GM23338 (cell line): ENCODE measurements around the gene SAT1. TPM values are rescaled to one million over a fixed set of nuclear protein-coding genes. Genes with fewer than 3 reads are reported as not detected.

Experiments
- ATAC-seq: fragments of 200-7000 bp; cut with Tn5 transposase; 3 replicates; pipeline ENCODE4 v1.9.1; 2020
- DNase-seq: peaks from one replicate; pipeline ENCODE4 v3.0.0-alpha.2; 2015; ENCODE audit warnings: low spot score
- H2AFZ ChIP-seq: fragments of 200-600 bp; sonication (generic); 2 replicates; pipeline ENCODE4 v1.8.0; 2016; ENCODE audit warnings: antibody characterized with exemption, mild to moderate bottlenecking, moderate library complexity
- H3F3A ChIP-seq: fragments of 200-600 bp; sonication (generic); replicated peaks from 2 replicates; pipeline ENCODE4 v1.8.0; 2017; ENCODE audit warnings: antibody characterized with exemption, mixed run types, low read depth
- H3K27ac ChIP-seq: fragments of 200-600 bp; sonication (generic); 2 replicates; pipeline ENCODE4 v1.6.1; 2016; ENCODE audit warnings: low read depth
- H3K27me3 ChIP-seq: fragments of 200-600 bp; sonication (generic); 2 replicates; pipeline ENCODE4 v1.8.0; 2016; ENCODE audit warnings: mild to moderate bottlenecking, mixed run types, moderate library complexity; ENCODE audit not compliant: insufficient read depth
- H3K36me3 ChIP-seq: fragments of 200-600 bp; sonication (generic); 2 replicates; pipeline ENCODE4 v1.8.0; 2016; ENCODE audit warnings: mild to moderate bottlenecking; ENCODE audit not compliant: insufficient read depth
- H3K4me1 ChIP-seq: fragments of 200-600 bp; sonication (generic); 2 replicates; pipeline ENCODE4 v1.8.0; 2016; ENCODE audit warnings: mild to moderate bottlenecking, moderate library complexity; ENCODE audit not compliant: insufficient read depth
- H3K4me2 ChIP-seq: fragments of 200-600 bp; sonication (generic); 2 replicates; pipeline ENCODE4 v1.7.1; 2017; ENCODE audit warnings: mixed run types
- H3K4me3 ChIP-seq: fragments of 200-600 bp; sonication (generic); 2 replicates; pipeline ENCODE4 v1.6.1; 2016; ENCODE audit warnings: mixed run types
- H3K79me2 ChIP-seq: fragments of 200-600 bp; sonication (generic); replicated peaks from 2 replicates; pipeline ENCODE4 v1.8.0; 2017; ENCODE audit warnings: mild to moderate bottlenecking; ENCODE audit not compliant: insufficient read depth
- H3K9me2 ChIP-seq: fragments of 200-600 bp; sonication (generic); 2 replicates; pipeline ENCODE4 v1.8.0; 2017; ENCODE audit not compliant: insufficient read depth
- H4K20me1 ChIP-seq: fragments of 200-600 bp; sonication (generic); replicated peaks from 2 replicates; pipeline ENCODE4 v1.8.0; 2017; ENCODE audit warnings: mild to moderate bottlenecking; ENCODE audit not compliant: insufficient read depth
- H3K27ac Mint-ChIP-seq: 2 replicates; pipeline ENCODE4 v1.8.0; 2020; ENCODE audit warnings: inconsistent platforms, mild to moderate bottlenecking, moderate library complexity, mixed read lengths
- H3K27me3 Mint-ChIP-seq: 3 replicates; pipeline ENCODE4 v1.8.0; 2022; ENCODE audit warnings: low read depth, mild to moderate bottlenecking, moderate library complexity, mixed read lengths, inconsistent platforms; ENCODE audit not compliant: insufficient read depth, poor library complexity
- H3K36me3 Mint-ChIP-seq: 3 replicates; pipeline ENCODE4 v1.8.0; 2021; ENCODE audit warnings: low read depth, mild to moderate bottlenecking, inconsistent platforms, moderate library complexity, mixed read lengths
- H3K4me1 Mint-ChIP-seq: 3 replicates; pipeline ENCODE4 v1.8.0; 2020; ENCODE audit warnings: mild to moderate bottlenecking, inconsistent platforms, mixed read lengths
- H3K4me3 Mint-ChIP-seq: 3 replicates; pipeline ENCODE4 v1.8.0; 2021; ENCODE audit warnings: moderate library complexity, mild to moderate bottlenecking, inconsistent platforms, mixed read lengths
- H3K9me3 Mint-ChIP-seq: 3 replicates; pipeline ENCODE4 v1.8.0; 2020; ENCODE audit warnings: moderate library complexity, mild to moderate bottlenecking, inconsistent platforms, mixed read lengths
- CREB1 ChIP-seq: fragments of 250-450 bp; sonication (Bioruptor Pico); IDR thresholded peaks from 2 replicates; pipeline ENCODE4 v1.5.0; 2020; ENCODE audit warnings: low read depth, mild to moderate bottlenecking, moderate library complexity
- ETS1 ChIP-seq: IDR thresholded peaks from 2 replicates; pipeline ENCODE4 v1.6.1; 2016; ENCODE audit warnings: antibody characterized with exemption
- EZH2 ChIP-seq: fragments of 200-600 bp; sonication (generic); IDR thresholded peaks from one replicate; pipeline ENCODE4 v1.8.0; 2017; ENCODE audit warnings: antibody characterized with exemption, mild to moderate bottlenecking, low read depth; ENCODE audit not compliant: unreplicated experiment
- JUNB ChIP-seq: IDR thresholded peaks from one replicate; pipeline ENCODE4 v1.6.1; 2016; ENCODE audit warnings: antibody characterized with exemption; ENCODE audit not compliant: unreplicated experiment
- NANOG ChIP-seq: IDR thresholded peaks from 2 replicates; pipeline ENCODE4 v1.6.1; 2016; ENCODE audit warnings: antibody characterized with exemption, borderline replicate concordance
- POLR2AphosphoS5 ChIP-seq: IDR thresholded peaks from 2 replicates; pipeline ENCODE4 v1.6.1; 2016; ENCODE audit warnings: antibody characterized with exemption, low read depth
- REST ChIP-seq: IDR thresholded peaks from one replicate; pipeline ENCODE4 v1.6.1; 2018; ENCODE audit warnings: antibody characterized with exemption; ENCODE audit not compliant: unreplicated experiment
- ZNF114 ChIP-seq: fragments of 250-450 bp; sonication (Bioruptor Pico); IDR thresholded peaks from 2 replicates; pipeline ENCODE4 v1.5.0; 2020; ENCODE audit warnings: mild to moderate bottlenecking, moderate library complexity
- ZNF331 ChIP-seq: fragments of 250-450 bp; sonication (Bioruptor Pico); IDR thresholded peaks from 2 replicates; pipeline ENCODE4 v1.5.0; 2020; ENCODE audit warnings: low read depth, mild to moderate bottlenecking, moderate library complexity
- polyA plus RNA-seq: library from polyadenylated mRNA; unstranded; fragments of >200 nt; fragmentation: Nextera tagmentation; extraction: Ambion mirVana; gene quantifications from 2 replicates; pipeline ENCODE4 v1.2.1, GENCODE V29; 2016
- total RNA-seq: library from RNA; depleted of rRNA; stranded (reverse); fragments of >200 nt; shearing (Covaris generic); gene quantifications from 2 replicates; pipeline ENCODE4 v1.2.3, GENCODE V29; 2014

Gene SAT1
- total and polyA plus RNA-seq, 2 experiments from 2014 or later: 44.1 to 101 TPM

GRCh38 chrX:23790155-23790497, 7.2 kb downstream of the SAT1 start:
- ATAC-seq: no peak
- Mint-ChIP-seq H3K27ac (no peak overlapping the region), H3K27me3 (no peaks in the 10 kb centered on the region)

GRCh38 chrX:23792861-23793553, 10.0 kb downstream of the SAT1 start:
- no peaks in the 10 kb centered on the region for H3K9me3 Mint-ChIP-seq
- Histone ChIP-seq H4K20me1 (no peaks in the 10 kb centered on the region), H3K4me1 (0 out of 2 replicates have a peak, but pooled peaks cover 7% of the 10 kb centered on the region), H3K79me2 (no peaks in the 10 kb centered on the region), H3K4me3 (no peak overlapping the region), H3K36me3 (no peaks in the 10 kb centered on the region), H3F3A (no peaks in the 10 kb centered on the region), H3K27ac (no peak overlapping the region), H2AFZ (peak overlapping the region; percentile 43; the same call in 1 of the 2 replicates), H3K4me2 (no peak overlapping the region), H3K9me2 (no peaks in the 10 kb centered on the region), H3K27me3 (no peaks in the 10 kb centered on the region)
- H3K4me1 Mint-ChIP-seq: peaks cover 14% of the 10 kb centered on the region
- H3K4me3 Mint-ChIP-seq: no peak overlapping the region
- DNase-seq (no peak), ATAC-seq (no peak)
- H3K27ac Mint-ChIP-seq: no peak overlapping the region
- H3K36me3 Mint-ChIP-seq: no peaks in the 10 kb centered on the region
- H3K27me3 Mint-ChIP-seq: no peaks in the 10 kb centered on the region
- TF ChIP-seq REST (no peak), ZNF331 (CRISPR knock-in tag) (no peak), ETS1 (no peak), NANOG (no peak), CREB1 (CRISPR knock-in tag) (no peak), JUNB (no peak), ZNF114 (CRISPR knock-in tag) (no peak)

More at GRCh38 chrX:23790155-23790497, 7.2 kb downstream of the SAT1 start:
- Histone ChIP-seq H3K4me2 (no peak overlapping the region), H3K36me3 (no peaks in the 10 kb centered on the region), H4K20me1 (no peaks in the 10 kb centered on the region), H2AFZ (no peak overlapping the region), H3K4me1 (no peaks in the 10 kb centered on the region), H3K9me2 (no peaks in the 10 kb centered on the region), H3F3A (no peaks in the 10 kb centered on the region), H3K27ac (no peak overlapping the region), H3K4me3 (no peak overlapping the region), H3K27me3 (no peaks in the 10 kb centered on the region), H3K79me2 (no peaks in the 10 kb centered on the region)
- Mint-ChIP-seq H3K4me1 (peaks cover 7% of the 10 kb centered on the region), H3K36me3 (peaks cover 5% of the 10 kb centered on the region; the same call in 2 of the 3 replicates), H3K9me3 (no peaks in the 10 kb centered on the region), H3K4me3 (no peak overlapping the region)
- no peak for TF ChIP-seq JUNB
- no peak for TF ChIP-seq REST
- TF ChIP-seq POLR2AphosphoS5: no peak
- no peak for TF ChIP-seq ZNF331 (CRISPR knock-in tag)
- TF ChIP-seq CREB1 (CRISPR knock-in tag): no peak
- TF ChIP-seq EZH2: no peak
- no peak for DNase-seq
